ENCODE results near the gene SLX1A.

DNA sequence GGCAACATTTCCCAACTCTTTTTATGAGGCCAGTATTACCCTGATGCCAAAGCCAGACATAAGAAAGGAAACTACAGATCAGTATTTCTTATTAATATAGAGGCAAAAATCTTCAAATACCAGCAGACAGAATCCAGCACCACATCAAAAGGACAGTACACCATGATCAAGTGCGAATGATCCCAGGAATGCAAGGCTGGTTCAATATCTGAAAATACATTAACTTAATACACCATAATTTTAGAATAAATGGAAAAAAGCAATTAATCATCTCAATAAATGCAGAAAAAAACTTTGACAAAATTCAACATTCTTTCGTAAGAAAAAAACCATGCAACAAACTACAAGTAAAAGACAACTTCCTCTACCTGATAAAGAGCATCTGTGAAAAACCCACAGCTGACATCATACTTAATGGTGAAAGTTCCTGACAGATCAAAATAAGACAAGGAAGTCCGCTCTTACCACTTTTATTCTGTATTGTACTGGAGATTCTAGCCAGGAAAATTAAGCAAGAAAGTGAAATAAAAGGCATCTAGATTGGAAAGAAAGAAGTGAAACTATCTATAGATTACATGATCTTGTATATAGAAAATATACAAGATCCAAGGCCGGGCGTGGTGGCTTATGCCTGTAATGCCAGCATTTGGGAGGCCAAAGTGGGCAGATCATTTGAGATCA, 44.3 kb upstream of the SLX1A start:
- TF ChIP-seq, protein P1, sequence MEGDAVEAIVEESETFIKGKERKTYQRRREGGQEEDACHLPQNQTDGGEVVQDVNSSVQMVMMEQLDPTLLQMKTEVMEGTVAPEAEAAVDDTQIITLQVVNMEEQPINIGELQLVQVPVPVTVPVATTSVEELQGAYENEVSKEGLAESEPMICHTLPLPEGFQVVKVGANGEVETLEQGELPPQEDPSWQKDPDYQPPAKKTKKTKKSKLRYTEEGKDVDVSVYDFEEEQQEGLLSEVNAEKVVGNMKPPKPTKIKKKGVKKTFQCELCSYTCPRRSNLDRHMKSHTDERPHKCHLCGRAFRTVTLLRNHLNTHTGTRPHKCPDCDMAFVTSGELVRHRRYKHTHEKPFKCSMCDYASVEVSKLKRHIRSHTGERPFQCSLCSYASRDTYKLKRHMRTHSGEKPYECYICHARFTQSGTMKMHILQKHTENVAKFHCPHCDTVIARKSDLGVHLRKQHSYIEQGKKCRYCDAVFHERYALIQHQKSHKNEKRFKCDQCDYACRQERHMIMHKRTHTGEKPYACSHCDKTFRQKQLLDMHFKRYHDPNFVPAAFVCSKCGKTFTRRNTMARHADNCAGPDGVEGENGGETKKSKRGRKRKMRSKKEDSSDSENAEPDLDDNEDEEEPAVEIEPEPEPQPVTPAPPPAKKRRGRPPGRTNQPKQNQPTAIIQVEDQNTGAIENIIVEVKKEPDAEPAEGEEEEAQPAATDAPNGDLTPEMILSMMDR (IDR thresholded peaks at IDR 0.05), result no peak
- TF ChIP-seq POLR2AphosphoS5 (IDR thresholded peaks at IDR 0.05) (no peak), EP300 (IDR thresholded peaks at IDR 0.05) (no peak), POLR2A (IDR thresholded peaks at IDR 0.05) (no peak)

Data from upper lobe of left lung (tissue), 4 donors.